Activated CD4-positive, CD25-positive, alpha-beta regulatory T cell treated with anti-CD3 and anti-CD28 coated beads, Interleukin-2, amount 50 U/mL, for 72 hours (primary cell): ENCODE results near the gene CTDSPL.

Experiments used
- DNase-seq: peaks from one replicate; pipeline ENCODE4 v3.0.0; 2021

Gene CTDSPL

DNA sequence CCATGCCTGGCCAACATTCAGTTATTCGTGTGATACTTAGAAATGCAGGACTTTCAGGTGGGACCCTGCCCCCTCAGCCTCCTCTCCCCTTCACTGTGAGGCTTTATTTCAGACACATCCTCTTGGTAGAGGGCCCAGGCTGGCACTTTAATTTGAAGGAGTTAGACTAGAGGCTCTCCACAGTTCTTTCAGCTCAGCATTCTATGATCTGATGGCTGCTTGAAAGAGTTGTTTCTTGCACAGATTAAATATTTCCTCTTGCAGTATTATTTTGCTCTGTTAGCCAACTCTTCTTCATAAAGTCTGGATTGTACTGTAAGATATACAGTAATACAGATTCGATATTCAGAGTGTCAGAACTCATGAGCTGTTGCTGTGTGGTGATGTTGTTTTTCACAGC, 35.1 kb downstream of the CTDSPL start:
- DNase-seq, result no peak

DNA sequence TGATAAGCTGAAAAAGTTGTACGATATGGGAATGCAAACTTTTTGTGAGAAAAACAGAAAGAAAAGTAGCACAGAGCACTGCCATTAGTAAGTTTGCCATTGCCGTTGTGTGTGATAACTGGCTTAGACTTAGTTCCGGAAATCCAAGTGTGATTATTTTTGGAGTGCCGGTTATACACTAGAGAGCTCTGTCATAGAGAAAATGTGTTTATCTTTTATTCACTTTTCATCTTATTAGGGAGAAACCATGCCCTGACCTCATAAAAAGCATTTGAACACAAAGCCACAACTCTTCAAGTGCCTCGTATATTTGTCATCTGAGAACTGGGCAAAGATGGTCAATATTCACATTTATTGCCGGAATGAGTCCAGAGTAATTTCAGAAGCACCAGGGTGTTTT, 36.1 kb downstream of the CTDSPL start:
- no peak for DNase-seq

- no peak for DNase-seq
These were observed 36.7 kb downstream of the CTDSPL start for GRCh38 chr3:37898424-37898823.

DNA sequence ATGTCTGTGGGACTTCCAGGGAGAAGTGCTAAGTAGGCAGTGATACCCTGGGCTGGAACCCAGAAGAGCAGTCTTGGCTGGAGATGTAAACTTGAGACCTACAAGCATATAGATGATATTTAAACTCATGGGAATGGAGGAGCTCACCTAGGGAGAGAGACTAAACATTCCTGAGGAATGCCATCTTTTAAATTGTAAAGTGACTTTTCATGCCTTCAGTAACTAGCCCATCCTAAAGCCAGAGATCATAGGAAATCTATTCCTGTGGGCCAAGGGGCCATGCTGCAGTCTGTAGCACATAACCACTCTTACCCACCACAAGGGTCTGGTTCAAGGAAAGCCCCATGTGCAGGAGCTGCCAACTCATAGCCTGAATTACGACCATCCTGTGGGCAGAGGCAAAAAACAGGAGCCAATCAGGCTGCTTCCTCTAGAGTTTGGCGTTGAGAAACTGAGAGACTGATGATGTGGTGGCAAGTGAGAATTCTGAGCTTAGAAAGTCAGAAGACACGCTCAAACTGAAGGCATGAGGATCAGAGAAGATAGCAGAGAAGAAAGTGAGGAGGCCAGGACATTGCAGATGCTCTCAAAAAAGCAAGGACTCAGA, 37.5 kb downstream of the CTDSPL start:
- DNase-seq, result no peak

- DNase-seq, result no peak
These were observed 38.1 kb downstream of the CTDSPL start for GRCh38 chr3:37899711-37900306.

DNA sequence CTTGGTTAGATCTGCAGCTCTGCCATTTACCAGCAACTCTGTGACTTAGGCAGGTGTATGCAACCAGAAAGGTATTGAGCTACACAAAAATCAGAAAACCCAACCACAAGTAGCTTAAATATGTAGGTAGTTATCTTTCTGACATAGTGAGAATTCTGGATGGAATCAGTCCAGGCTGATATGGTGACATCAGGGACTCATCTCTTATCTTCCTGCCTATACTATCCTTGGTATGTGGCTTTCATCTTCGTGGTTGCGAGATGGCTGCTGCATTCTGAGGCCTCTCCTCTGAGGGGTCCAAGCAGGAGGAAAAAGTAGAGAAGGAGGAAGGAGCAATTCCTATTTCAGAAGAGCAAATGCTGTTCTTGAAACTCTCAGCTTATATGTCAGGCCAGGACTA, 40.0 kb downstream of the CTDSPL start:
- DNase-seq, result no peak

GRCh38 chr3:37902674-37903073, 41.0 kb downstream of the CTDSPL start:
- DNase-seq, result no peak

DNA sequence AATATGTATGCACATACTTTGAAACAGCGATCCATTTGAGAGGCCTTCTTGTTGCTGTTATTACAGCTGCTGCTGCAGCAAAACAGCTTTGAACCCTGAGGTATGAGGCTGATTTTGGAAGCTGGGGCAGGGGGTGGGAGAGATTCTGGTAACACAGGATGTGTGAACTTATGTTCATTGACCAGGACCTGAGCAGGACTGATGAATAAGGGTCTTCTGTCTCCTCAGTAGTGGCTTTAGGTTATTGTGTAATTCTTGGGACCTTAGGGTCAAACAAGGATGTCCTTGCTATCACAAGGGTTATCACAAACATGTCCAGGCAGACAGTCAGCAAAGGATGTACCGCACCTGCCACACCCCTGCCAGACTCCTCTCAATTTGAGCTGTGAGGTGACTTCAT, 41.6 kb downstream of the CTDSPL start:
- no peak for DNase-seq

DNA sequence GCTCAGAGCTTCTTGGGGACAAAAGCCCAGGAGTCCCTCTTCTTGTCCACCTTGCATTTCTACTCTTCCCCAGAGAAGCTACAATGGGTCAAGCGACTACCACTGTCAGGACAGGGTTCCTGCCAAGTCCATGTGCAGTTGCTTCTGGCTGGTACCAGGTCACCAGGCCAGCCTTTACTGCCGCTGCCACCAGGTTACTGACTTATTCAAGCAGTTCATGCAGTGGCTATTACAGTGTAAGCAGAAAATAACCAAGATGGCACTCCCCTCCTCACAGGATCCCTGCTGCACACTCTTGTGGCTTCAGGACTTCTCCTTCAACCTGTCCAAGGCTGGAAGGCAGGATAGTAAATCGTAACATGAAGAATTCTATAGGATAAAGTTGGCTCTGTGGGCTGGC, 42.1 kb downstream of the CTDSPL start:
- no peak for DNase-seq

- no peak for DNase-seq
These were observed 42.9 kb downstream of the CTDSPL start for GRCh38 chr3:37904601-37905000.

- DNase-seq, result no peak
These were observed 43.7 kb downstream of the CTDSPL start for GRCh38 chr3:37905346-37905745.

DNA sequence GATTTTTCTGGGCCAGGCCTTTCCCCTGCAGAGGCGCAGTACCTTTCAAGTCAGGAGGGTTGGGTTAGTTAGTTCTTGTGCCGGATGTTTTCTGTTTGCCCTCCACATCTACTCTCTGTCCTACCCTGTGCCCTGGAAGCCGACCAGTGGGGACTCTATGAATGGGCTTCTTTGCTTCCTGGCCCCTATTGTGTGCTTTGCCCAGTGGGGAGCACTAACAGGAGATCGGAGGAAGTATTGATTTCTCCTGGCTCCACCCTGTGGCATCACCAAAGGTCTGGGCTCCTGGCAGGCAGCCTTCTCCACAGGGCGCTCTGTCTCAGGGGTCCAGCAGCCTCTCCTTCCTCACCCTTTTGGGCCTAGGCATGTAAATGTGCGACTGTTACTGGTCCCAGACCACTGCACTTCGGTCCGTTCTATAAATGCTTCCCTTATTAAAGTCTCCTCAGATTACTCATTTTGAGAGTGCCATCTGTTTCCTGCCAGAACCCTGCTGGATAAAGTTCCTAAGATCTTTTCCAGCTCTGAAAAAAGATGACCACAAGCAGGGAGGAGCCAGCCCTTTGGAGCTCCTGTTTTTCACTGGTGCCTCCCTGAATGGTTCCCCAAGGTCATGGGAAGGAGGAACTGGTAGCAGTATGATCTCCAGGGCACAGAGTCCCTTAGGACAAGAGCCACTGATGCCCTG, 44.5 kb downstream of the CTDSPL start:
- no peak for DNase-seq

- no peak for DNase-seq
These were observed 45.1 kb downstream of the CTDSPL start for GRCh38 chr3:37906734-37907282.

DNA sequence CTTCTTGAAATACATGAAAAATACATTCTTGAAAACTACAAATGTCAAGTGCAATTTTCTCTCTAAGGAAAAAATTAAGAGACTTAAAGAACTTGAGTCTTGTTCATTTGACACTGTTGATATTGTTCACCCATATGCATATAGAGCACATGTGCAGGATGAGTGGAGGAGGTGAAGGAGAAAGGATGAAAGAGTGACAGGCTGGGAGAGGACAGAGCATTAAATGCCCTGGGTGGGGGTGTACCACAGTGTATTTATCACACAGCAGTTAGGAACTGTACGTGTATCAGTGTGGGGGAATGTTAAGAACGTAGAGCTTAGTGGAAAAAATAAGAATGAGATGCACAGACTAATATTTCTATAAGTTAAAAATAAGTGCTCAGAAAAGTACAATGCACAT, 45.7 kb downstream of the CTDSPL start:
- DNase-seq, result no peak

DNA sequence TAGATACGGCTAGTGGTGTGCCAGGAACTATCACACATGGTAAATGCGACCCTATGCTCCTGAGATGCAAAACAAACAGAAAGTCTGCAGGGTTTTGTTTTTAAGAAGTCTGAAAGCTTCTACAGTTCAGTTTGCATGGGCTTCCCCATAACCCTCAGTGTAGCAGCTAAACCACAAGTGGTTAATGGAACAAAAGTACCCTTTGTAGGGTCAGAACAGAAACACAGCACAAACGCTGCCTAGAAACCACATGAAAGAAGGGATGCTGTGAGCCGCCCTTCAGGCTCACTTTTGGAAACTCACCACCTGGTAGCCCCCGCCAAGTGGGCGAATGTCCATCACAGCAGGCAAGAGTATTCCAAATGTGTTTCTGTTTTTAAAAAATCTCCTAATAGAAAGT, 46.2 kb downstream of the CTDSPL start:
- DNase-seq, result no peak

DNA sequence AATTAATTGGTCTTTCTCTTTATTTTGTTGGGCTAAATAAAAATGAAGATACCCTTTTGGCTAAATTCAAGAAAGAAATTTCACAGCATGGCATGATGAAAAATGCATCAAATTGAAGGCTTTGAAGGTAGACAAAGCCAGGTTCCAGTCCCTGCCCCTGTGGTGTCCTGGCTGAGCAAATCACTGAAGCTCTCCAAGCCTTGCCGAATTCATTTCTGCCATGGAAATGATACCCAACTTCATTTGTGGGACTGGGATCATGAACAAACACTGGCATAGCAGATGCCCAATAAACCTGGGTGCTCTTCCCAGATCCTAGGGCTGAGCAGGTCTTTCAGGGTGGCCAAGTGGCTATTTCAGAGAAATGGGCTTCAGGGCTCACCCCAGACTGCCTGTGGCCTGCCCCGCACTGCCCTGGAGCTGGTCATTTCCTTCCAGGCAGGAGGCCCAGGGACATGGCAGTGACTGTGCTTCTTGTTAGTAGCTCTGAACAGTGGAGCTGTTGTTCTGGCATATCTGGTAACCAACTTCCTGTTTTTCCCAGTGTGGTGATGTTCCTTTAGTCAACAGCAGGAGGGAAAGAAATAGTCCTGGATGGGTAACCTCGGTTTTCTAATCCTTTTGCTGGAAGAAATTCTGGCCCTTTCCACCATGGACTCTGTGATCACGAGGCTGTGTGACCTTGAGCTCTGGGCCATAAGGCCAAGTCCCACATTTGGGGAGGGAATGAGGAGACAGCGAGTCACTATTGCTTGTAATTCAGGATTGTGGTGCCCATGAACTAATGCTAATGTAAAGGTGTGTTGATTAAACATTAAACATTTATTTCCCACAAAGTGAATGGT, 47.6 kb downstream of the CTDSPL start:
- DNase-seq, result no peak

DNA sequence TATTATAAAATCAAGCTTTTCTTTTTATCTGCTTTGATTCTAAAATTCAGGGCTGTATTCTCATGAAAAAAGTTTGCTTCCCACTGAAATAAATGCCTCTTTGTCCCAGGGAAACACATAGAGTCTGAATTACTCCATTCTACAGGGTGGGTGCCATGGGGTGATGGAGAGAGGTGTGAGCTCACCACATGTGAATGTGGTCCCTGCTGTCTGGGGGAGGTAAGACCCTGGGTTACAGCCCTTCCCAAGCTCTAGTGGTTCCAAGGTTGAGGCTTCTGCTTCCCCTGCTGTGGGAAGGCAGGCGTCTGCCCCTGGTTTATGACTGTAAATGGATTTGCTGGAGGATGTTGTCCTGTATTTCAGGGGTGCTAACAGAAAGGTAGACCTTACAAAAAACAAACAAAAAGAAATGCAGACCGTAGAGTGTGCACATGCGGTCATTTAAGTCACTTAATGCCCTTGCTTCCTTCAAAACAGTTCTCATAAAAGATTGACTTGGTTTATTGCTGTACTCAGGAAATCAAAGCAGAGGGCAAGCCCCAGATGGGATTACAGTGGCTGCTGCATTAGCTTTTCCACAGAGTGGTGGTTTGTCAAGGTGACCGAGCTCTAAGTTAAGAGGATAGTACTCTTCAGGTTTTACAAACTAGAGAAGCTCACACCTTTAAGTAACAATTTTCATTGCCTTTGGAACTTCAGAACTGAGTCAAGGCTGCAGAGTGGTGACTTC, 49.2 kb downstream of the CTDSPL start:
- DNase-seq, result no peak

GRCh38 chr3:37912052-37912733, 50.5 kb downstream of the CTDSPL start:
- no peak for DNase-seq

- DNase-seq, result no peak
These were observed 51.8 kb downstream of the CTDSPL start for GRCh38 chr3:37913522-37913921.

GRCh38 chr3:37916685-37917084, 55.0 kb downstream of the CTDSPL start:
- DNase-seq, result no peak

- DNase-seq, result no peak
These were observed 56.9 kb downstream of the CTDSPL start for GRCh38 chr3:37918627-37919026.

- no peak for DNase-seq
These were observed 58.5 kb downstream of the CTDSPL start for GRCh38 chr3:37920156-37920699.
